Measurements from ENCODE around the gene HCN3. TPM values are rescaled to one million over a fixed set of nuclear protein-coding genes. Genes with fewer than 3 reads are reported as not detected.
"Not testable (repeated sequence)": the region's sequence is repeated elsewhere in the genome, so short reads cannot be mapped to it uniquely, and the experiment has no call there.

Gene HCN3
- polyA plus RNA-seq (ENCODE audit: insufficient read depth in 1 of 5, insufficient read length in 5 of 5, low replicate concordance in 1 of 5): 1 to 10 TPM; 8.2 to 10.0 (median 9.4) TPM
- long read RNA-seq, donor 1, partial matches to known transcripts: 0 of 3 reads
- long read RNA-seq, donor 1, other reads (novel, unspliced or antisense): 0 of 3 reads
- long read RNA-seq, donor 2, partial matches to known transcripts: 0 of 2 reads
- long read RNA-seq, donor 2, other reads (novel, unspliced or antisense): 0 of 2 reads
- long read RNA-seq, donor 3: 0 reads
- long read RNA-seq, donor 4, partial matches to known transcripts: 0 of 1 reads
- long read RNA-seq, donor 4, other reads (novel, unspliced or antisense): 0 of 1 reads
- long read RNA-seq, donor 5, partial matches to known transcripts: 0 of 1 reads
- long read RNA-seq, donor 5, other reads (novel, unspliced or antisense): 0 of 1 reads
- long read RNA-seq, donor 6: 0 reads
- long read RNA-seq, donor 7: 0 reads
- long read RNA-seq, donor 8: 0 reads

DNA sequence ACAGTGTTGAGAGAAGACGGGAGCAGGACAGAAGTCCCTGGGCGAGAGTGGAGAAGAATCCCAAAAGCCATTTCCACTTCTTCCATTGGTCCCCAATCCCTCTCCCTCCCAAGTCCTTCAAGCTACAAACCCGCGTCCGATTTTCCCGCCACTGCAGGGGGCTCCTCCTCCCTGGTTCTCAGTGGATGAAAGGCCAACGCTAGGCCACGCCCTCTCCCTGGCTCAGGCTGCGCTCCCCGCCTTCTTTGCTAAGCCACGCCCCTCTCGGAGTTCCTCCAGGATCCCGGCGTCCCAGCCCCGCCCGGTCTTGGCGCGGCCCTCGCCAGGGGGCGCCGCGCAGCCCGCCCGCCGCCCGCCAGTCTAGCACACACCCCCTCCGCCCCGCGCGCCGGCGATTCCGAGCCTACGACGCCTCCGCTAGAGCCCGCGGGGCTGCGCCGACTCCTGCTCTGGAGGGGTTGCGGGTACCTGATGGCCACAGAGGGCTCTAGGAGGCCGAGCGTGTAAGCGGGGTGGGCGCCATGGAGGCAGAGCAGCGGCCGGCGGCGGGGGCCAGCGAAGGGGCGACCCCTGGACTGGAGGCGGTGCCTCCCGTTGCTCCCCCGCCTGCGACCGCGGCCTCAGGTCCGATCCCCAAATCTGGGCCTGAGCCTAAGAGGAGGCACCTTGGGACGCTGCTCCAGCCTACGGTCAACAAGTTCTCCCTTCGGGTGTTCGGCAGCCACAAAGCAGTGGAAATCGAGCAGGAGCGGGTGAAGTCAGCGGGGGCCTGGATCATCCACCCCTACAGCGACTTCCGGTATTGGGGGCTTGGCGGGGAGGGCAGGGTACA is at the start of gene HCN3:
Gene HCN3 (plus strand): TSS at position 394 of the 832 bp plus-strand sequence. CDS start 128 bp downstream, at position 522.
- peak; percentile 96 to 98 for DNase-seq

DNA sequence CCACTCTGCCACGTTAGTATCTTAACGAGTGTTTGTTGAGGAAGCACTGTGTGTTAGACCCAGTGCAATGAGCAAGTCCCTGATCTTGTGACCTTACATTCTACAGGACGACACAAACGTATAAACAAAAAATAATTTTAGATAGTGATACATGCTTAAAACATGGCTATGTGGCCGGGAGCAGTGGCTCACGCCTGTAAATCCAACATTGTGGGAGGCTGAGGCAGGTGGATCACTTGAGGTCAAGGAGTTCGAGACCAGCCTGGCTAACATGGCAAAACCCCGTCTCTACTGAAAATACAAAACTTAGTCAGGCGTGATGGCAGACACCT is 49.2 kb upstream of the HCN3 start:
- DNase-seq: no peak

DNA sequence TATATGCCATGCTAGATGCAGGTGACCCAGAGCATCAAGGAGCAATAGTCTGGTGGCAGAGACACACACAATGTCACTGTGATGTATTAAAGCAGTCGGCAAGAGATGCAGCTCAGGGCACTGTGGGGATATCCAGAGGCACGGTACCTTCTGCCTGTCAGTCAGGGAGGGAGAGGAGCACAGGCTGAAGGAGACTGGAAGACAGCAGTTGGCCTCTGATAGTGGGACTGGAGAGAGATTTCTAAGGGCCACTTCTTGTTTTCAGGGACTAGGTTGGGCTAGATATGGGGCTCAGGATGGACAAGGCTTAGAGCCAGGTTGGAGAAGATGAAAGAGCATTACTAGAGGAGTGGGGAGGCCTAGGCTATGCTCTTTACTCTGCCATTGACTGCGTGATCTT is 46.0 kb upstream of the HCN3 start:
- DNase-seq: not testable (repeated sequence)

DNA sequence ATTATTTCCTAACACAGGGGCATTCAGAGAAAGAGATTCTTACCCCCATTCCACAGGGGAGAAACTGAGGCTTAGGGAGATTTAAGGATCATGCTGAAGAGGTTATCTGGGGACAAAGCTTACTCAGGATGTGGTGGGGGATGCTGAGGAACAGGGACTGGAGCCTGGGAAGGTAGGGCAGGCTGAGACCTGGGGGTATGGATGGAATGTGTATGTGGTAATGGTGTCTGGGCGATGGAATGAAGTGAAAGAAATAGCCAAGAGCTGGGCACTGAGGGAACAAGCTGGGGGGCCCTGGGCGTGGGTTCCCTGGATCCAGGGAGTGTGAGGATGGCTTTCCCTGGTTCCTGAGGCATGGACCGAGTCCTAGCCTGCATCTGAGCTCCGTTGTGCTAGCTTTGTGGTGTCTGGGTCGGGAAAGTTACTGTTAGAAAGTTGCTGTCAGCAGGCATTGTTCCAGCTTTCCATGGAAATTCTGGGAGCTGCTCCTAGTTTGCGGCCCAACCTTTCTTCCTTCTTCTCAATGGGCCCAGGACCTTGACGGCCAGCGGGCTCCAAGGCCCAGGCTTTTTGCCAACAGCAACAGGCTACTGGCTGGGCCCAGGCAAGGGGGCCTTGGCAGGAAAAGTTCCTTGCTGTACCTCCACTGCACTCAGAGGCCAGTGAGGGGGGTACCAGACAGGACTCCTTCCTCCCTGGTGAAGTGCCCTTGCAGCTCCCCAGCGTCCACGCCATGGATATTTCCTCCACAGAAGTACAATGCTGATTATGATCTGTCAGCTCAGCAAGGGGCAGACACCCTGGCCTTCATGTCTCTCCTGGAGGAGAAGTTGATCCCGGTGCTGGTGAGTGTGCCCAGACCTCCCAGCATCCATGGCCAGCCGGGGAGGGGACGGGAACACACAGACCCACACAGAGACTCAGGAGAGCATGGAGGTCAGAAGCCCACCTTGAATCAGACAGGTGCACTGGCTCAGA is 45.0 kb upstream of the HCN3 start:
- DNase-seq: peak in 1 of 2 donors; percentile 44

GRCh38 chr1:155233502-155233901 is 43.8 kb upstream of the HCN3 start:
- not testable (repeated sequence) for DNase-seq

DNA sequence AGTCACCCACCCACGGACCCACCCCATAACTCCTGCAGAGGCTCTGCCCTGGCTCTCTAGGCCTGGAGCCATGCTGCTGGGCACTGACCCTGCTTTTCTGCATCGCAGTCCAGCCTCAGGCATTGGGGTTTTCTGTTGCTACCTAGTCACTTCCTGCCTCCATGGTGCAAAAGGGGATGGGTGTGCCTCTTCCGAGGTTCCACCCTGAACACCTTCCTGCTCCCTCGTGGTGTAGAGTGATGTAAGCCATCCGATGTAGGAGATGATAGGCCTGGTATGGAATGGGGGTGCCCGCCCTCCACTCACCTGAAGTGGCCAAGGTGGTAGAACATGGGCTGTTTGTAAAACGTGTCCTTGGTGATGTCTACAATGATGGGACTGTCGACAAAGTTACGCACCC is 41.9 kb upstream of the HCN3 start:
- DNase-seq: not testable (repeated sequence)

DNA sequence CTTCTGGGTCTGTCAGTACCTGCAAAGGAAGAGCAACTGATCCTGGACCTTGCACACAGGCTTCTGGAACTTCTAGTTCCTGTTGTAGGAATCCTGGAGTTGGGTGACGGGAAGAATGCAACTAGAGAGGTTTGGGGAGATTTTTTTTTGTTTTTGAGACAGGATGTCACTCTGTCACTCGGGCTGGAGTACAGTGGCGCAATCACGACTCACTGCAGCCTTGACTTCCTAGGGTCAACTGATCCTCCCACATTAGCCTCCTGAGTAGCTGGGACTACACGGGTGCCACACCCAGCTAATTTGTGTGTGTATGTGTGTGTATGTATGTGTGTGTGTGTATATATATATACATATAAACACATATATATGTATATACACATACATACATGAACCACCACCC is 40.8 kb upstream of the HCN3 start:
- no peak for DNase-seq

GRCh38 chr1:155241069-155241679 is 36.1 kb upstream of the HCN3 start:
- DNase-seq: peak; percentile 66 to 73

DNA sequence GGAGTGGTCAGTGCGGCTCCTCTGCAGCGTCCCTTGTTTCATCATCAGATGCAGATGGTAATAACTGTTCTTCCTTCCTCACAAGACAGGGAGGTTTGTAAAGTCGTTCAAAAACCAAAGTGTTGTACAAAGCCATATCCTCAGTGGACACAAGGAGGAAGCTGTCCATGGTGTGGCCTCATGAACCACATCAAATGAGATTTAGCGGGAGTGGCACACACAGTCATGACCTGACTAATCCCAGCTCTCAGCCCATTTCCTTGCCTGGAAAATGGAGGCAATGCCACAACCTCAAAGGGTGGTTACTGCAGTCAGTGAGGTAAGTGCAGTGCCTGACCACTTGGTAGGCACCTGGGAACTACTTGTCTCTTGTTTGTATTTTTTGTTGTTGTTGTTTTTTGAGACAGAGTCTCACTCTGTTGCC is 35.4 kb upstream of the HCN3 start:
- DNase-seq: no peak

DNA sequence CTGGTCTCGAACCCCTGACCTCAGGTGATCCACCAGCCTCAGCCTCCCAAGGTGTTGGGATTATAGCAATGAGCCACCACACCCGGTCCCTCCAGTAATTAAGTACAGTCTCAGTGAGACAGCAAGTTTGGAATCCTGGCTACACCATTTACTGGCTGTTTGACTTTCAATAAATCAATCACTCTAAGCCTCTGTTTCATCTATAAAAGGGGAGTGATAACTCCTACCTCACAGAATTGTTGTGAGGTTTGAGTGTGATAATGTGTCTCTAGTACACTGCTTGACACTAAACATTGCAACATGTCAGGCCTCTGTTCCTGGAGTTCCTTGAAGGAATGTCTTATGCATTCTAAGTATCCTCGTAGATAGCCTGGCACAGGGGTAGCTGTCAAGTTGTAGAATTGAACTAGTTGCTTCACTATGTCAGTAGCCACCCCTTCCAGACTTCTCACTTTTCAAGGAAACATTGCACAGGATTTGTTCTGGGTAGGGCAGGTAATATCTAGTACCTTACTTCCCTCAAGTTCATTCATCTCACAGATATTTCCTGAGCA is 34.4 kb upstream of the HCN3 start:
- DNase-seq: no peak

- DNase-seq: peak; percentile 96 to 97
Observed at GRCh38 chr1:155244368-155245162, 32.7 kb upstream of the HCN3 start.

GRCh38 chr1:155245163-155245524 is 32.1 kb upstream of the HCN3 start:
- no peak for DNase-seq

GRCh38 chr1:155246796-155247195 is 30.5 kb upstream of the HCN3 start:
- not testable (repeated sequence) for DNase-seq

DNA sequence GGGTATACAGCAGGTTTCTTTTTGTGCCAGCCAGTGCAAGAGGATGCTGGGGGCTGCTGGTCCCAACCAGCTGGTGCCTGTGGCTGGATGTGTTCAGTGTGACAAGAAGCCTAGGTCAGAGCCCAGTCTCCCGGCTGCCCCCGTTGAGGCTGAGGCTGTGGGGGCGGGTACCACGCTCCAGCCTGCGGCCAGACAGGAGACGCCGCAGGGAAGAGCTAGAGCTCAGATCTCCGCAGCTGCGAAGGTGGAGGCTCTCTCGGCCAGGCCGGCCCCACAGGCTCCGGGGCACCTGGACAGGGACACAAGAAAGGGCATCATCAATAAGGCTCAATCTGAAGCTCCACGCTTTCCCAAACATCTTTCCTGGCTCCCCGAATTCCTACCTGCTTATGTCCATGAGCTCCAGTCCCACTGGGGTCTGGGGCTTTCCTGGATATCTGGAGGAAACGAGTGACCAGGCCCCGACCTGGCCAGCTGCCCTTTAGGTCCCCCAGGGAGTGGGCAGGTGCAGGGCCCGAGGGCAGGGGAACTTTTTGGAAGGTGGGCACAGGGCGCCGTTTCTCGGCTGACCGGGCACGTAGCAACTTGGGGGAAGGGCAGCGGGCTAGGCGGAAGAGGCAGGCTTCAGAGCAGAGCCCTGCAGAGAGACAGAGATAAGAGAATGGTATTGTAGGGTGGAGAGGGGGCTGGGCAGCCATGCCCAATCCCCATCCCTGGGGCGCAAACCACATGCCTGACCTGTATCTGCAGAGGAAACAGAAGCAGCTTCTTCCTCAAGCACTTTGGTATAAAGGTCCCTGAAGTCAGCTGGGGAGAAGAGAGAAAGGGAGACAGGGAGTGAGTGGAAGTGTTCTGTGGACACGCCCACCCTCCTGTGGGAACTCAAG is 29.4 kb upstream of the HCN3 start:
- DNase-seq: no peak

DNA sequence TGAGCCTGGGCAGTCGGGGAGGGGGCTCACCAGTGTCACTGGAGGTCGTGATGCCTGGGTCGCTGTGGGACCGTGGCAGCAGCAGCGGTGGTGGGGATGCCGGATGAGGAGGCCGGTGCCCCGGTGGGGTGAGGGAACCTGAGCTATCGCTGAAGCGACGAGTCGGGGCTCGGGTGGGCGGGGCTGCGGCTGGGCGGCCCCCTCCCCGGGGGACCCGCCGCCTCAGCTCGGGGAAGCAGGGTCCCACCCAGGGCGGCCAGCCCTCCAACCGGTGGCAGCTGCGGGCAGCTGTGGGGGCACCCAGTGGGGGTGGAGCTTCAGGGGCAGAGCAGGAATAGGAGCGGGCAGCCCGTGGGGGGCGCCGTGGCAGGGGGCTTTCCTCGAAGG is 27.0 kb upstream of the HCN3 start:
- DNase-seq: no peak

GRCh38 chr1:155250633-155251449 is 26.4 kb upstream of the HCN3 start:
- peak; percentile 85 to 89 for DNase-seq

GRCh38 chr1:155251566-155251965 is 25.7 kb upstream of the HCN3 start:
- no peak for DNase-seq

DNA sequence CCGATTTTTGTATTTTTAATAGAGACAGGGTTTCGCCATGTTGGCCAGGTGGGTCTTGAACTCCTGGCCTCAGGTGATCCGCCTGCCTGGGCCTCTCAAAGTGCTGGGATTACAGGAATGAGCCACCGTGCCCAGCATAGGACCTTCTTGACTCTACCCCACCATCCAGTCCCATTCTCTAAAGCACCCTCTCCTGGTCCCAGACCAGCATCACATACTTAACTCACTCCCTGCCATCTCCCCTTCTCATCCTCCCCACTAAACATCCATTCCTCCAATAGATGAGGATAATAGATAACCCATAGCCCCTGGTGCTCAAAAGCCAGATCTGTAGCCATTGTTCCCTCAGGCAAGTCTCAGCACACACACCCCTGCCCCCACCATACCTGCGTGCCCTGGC is 24.1 kb upstream of the HCN3 start:
- DNase-seq: no peak
